NCI-H2227 (cell line): ENCODE results near the gene PPP1R15A.
"Not testable (repeated sequence)": the region's sequence is repeated elsewhere in the genome, so short reads cannot be mapped to it uniquely, and the experiment has no call there.

Experiments used
- DNase-seq: peaks from one replicate; lab custom pipeline; 2025; ENCODE audit not compliant: unreplicated experiment; lab: John Stamatoyannopoulos, UW

Gene PPP1R15A

GRCh38 chr19:48910803-48911202 is 38.6 kb downstream of the PPP1R15A start:
- DNase-seq = no peak

- DNase-seq = peak; percentile 15
Observed at GRCh38 chr19:48913114-48913889, 41.1 kb downstream of the PPP1R15A start.

- no peak for DNase-seq
Observed at GRCh38 chr19:48914181-48914580, 42.0 kb downstream of the PPP1R15A start.

GRCh38 chr19:48915757-48916156 is 43.5 kb downstream of the PPP1R15A start:
- no peak for DNase-seq

GRCh38 chr19:48918071-48918470 is 45.9 kb downstream of the PPP1R15A start:
- no peak for DNase-seq

- DNase-seq = peak; percentile 11
Observed at GRCh38 chr19:48918801-48919247, 46.6 kb downstream of the PPP1R15A start.

GRCh38 chr19:48919271-48919670 is 47.0 kb downstream of the PPP1R15A start:
- not testable (repeated sequence) for DNase-seq

- DNase-seq = no peak
Observed at GRCh38 chr19:48920949-48921348, 48.7 kb downstream of the PPP1R15A start.

- no peak for DNase-seq
Observed at GRCh38 chr19:48921721-48922500, 49.7 kb downstream of the PPP1R15A start.

- no peak for DNase-seq
Observed at GRCh38 chr19:48922548-48923490, 50.6 kb downstream of the PPP1R15A start.

GRCh38 chr19:48925240-48925843 is 53.1 kb downstream of the PPP1R15A start:
- DNase-seq = no peak
